ENCODE results near the gene CX3CL1. TPM values are rescaled to one million over a fixed set of nuclear protein-coding genes. Genes with fewer than 3 reads are reported as not detected.

Gene CX3CL1
- total and polyA plus RNA-seq, 2 of the 13 experiments (the other 11 are each of a cell fraction or from before 2014, with no cell fraction given) = 57.3 to 60.8 TPM

GRCh38 chr16:57372372-57373116 is at the start of gene CX3CL1 (continued):
- TF ChIP-seq DNMT1 (CRISPR knock-in tag; IDR thresholded peaks at IDR 0.05) (no peak), ZNF207 (IDR thresholded peaks at IDR 0.05; ENCODE audit: borderline replicate concordance) (no peak), TERF1 (CRISPR knock-in tag; IDR thresholded peaks at IDR 0.05) (no peak), XBP1 (CRISPR knock-in tag; IDR thresholded peaks at IDR 0.05) (peak; percentile 78; the same call in 1 of the 2 replicates), TBL1XR1 (IDR thresholded peaks at IDR 0.05; ENCODE audit: borderline replicate concordance, low read length, partially characterized antibody) (peak; percentile 96), KDM5A (IDR thresholded peaks at IDR 0.05; ENCODE audit: borderline replicate concordance, low read length) (peak; percentile 80; the same call in 1 of the 2 replicates), SKI (IDR thresholded peaks at IDR 0.05; ENCODE audit: partially characterized antibody) (no peak), ATF2 (CRISPR knock-in tag; IDR thresholded peaks at IDR 0.05) (peak; percentile 80), ZNF24 (IDR thresholded peaks at IDR 0.05) (no peak), RCOR2 (CRISPR knock-in tag; IDR thresholded peaks at IDR 0.05) (peak; percentile 39; the same call in 1 of the 2 replicates), MLX (CRISPR knock-in tag; IDR thresholded peaks at IDR 0.05) (peak; percentile 10), ZGPAT (CRISPR knock-in tag; IDR thresholded peaks at IDR 0.05) (peak; percentile 98), HCFC1 (IDR thresholded peaks at IDR 0.05; ENCODE audit: low read depth, low read length) (no peak; the same call in 1 of the 2 replicates), ETV6 (CRISPR knock-in tag; conservative IDR thresholded peaks at IDR 0.05) (0 out of 2 replicates have a peak, but pooled peaks have one; percentile 72)
- TF ChIP-seq, protein P1, sequence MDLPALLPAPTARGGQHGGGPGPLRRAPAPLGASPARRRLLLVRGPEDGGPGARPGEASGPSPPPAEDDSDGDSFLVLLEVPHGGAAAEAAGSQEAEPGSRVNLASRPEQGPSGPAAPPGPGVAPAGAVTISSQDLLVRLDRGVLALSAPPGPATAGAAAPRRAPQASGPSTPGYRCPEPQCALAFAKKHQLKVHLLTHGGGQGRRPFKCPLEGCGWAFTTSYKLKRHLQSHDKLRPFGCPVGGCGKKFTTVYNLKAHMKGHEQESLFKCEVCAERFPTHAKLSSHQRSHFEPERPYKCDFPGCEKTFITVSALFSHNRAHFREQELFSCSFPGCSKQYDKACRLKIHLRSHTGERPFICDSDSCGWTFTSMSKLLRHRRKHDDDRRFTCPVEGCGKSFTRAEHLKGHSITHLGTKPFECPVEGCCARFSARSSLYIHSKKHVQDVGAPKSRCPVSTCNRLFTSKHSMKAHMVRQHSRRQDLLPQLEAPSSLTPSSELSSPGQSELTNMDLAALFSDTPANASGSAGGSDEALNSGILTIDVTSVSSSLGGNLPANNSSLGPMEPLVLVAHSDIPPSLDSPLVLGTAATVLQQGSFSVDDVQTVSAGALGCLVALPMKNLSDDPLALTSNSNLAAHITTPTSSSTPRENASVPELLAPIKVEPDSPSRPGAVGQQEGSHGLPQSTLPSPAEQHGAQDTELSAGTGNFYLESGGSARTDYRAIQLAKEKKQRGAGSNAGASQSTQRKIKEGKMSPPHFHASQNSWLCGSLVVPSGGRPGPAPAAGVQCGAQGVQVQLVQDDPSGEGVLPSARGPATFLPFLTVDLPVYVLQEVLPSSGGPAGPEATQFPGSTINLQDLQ (CRISPR knock-in tag; IDR thresholded peaks at IDR 0.05) = no peak
- TF ChIP-seq, protein P2, sequence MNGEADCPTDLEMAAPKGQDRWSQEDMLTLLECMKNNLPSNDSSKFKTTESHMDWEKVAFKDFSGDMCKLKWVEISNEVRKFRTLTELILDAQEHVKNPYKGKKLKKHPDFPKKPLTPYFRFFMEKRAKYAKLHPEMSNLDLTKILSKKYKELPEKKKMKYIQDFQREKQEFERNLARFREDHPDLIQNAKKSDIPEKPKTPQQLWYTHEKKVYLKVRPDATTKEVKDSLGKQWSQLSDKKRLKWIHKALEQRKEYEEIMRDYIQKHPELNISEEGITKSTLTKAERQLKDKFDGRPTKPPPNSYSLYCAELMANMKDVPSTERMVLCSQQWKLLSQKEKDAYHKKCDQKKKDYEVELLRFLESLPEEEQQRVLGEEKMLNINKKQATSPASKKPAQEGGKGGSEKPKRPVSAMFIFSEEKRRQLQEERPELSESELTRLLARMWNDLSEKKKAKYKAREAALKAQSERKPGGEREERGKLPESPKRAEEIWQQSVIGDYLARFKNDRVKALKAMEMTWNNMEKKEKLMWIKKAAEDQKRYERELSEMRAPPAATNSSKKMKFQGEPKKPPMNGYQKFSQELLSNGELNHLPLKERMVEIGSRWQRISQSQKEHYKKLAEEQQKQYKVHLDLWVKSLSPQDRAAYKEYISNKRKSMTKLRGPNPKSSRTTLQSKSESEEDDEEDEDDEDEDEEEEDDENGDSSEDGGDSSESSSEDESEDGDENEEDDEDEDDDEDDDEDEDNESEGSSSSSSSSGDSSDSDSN (CRISPR knock-in tag; IDR thresholded peaks at IDR 0.05) = peak; percentile 91
- TF ChIP-seq, protein P3, sequence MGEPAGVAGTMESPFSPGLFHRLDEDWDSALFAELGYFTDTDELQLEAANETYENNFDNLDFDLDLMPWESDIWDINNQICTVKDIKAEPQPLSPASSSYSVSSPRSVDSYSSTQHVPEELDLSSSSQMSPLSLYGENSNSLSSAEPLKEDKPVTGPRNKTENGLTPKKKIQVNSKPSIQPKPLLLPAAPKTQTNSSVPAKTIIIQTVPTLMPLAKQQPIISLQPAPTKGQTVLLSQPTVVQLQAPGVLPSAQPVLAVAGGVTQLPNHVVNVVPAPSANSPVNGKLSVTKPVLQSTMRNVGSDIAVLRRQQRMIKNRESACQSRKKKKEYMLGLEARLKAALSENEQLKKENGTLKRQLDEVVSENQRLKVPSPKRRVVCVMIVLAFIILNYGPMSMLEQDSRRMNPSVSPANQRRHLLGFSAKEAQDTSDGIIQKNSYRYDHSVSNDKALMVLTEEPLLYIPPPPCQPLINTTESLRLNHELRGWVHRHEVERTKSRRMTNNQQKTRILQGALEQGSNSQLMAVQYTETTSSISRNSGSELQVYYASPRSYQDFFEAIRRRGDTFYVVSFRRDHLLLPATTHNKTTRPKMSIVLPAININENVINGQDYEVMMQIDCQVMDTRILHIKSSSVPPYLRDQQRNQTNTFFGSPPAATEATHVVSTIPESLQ (CRISPR knock-in tag; conservative IDR thresholded peaks at IDR 0.05) = no peak

Measured in HepG2 (cell line).